Stimulated activated naive CD4-positive, alpha-beta T cell (primary cell): ENCODE data around the gene NPC2.
"Not testable (repeated sequence)": the region's sequence is repeated elsewhere in the genome, so short reads cannot be mapped to it uniquely, and the experiment has no call there.

Experiments
- DNase-seq, 6 experiments: peaks; one replicate each; lab custom pipeline; 2025; lab: John Stamatoyannopoulos, UW

The NPC2 gene

DNA sequence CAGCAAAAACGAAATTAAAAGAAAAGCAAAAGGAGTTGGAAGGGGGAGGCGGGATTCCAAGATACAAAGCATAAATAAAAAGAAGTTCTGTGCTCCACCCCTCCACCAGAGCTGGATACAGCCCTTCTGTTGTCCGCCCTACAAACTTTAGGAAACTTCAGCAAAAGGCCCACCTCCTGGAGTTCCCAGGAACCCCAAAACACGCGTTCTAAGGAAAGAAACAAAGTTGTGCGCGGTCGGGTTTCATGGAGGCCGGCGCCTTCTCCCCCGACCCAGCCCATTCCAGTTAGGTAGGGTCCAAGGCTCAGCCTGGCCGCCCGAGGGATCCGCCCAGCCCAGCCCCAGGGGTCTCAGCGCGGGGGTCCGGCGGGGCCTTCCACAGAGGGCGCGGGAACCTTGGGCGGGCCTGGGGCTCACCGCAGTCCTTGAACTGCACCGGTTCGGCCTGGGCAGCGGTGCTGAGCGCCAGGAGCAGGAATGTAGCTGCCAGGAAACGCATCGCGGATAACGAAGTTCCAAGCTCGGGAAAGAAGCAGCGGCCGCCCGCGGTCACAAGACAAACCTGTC, at the start of gene NPC2:
Gene NPC2 (minus strand): TSS at position 530 of the 567 bp plus-strand sequence. CDS start 31 bp downstream, at position 499.
- peak in 1 of 6 experiments; percentile 39 for DNase-seq

DNA sequence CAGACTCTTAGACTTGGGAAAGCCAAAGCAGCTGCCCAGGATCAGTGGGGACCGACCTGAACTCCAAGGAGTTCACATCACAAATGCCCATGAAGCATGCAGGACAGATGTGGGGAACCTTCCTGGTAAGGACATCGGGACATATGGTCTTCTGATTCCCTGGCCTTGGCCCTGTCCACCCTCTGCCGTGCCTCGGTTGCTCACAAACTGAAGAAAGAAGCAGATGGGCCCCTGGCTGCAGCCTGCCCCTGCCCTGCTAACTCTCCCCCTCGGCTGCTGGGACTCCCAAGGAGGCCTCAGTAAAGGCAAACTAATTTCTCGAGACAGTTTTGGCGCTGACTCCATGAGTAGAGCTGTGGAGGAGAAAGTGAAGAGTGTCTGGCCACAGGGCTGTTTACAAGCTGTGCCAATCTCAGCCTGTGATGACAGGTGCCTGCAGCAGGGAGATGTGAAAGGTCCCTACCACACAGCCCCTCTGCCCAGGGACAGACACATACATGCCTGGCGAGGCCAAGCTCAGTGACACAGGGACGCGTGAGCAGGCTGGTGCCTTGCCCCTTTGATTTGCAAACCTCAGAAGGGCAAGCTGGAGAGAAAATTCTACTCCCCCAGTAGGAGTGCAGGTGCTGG, 49.1 kb upstream of the NPC2 start:
- DNase-seq: no peak

DNA sequence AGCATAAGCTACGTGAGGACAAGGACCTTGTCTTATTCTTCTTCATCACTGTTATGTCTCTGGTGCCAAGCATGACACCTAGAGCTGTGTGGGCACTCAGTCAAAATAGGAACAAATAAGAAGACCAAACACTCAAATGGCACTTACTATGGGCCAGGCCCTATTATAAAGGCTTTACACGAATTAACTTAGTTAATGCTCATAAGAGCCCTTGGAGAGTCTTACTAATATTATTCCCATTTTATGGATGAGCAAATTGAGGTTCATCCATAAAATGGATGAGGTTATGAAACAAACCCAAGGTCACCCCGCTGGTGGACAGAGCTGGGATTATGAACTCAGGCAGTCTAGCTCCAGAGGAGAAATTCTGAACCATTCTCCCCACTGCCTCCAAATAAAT, 48.1 kb upstream of the NPC2 start:
- DNase-seq: no peak

DNA sequence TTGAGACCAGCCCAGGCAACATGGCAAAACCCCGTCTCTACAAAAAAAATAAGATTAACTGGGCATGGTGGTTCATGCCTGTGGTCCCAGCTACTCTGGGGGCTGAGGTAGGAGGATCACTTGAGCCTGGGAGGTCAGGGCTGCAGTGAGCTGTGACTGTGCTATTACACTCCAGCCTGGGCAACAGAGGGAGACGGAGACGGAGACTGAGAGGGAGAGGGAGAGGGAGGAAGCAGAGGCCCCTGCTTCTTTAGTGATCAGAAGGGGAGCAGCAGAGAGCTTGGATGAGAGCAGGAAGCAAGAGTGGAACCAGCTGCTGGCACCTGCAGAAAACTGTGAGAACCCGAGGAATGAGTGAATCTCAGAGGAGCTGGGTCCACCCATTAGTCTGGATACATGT, 46.4 kb upstream of the NPC2 start:
- no peak for DNase-seq

DNA sequence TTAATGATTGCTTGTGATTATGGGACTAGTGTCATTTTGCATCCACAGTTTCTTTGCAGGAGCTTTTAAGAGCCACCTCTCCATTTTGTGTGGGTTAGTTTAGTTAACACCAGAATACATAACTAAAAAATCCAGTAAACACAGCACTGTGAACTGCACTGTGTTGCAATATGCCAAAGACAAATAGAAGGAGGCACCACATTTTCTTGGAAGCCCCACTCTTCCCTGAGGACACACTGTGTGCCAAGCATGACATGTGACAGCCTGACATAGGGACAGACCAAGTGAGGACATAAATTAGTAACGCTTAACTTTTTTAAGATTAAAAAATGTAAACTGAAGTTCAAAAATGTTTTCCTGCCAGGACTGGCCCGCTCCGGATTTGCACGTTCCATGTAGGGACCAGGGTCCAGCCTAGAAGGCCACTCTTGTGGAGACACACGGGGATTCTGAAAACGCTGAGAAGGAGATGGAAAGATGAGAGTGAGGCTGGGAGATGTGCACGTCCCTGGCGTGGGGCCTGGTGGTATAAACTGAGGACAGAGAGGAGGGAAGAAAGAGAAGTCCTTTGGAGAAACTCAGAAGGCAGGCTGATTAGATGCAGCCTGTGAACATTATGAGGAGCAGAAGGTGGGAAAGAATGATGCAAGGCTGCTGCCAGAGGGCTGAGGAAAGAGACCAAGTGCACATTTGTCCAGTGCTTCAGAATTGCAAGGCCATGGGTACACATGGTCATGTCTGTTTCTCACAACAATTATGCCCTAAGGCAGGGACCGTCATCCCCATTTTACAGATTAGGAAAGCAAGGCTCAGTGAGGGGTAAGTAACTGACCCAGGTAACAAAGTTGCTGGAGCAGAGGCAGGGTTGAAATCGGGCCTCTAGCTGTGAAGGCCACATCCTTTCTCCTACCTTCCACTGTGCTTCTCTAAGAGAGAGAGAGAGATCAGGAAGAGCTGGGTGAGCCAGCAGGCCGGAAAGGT, 45.6 kb upstream of the NPC2 start:
- DNase-seq: no peak

DNA sequence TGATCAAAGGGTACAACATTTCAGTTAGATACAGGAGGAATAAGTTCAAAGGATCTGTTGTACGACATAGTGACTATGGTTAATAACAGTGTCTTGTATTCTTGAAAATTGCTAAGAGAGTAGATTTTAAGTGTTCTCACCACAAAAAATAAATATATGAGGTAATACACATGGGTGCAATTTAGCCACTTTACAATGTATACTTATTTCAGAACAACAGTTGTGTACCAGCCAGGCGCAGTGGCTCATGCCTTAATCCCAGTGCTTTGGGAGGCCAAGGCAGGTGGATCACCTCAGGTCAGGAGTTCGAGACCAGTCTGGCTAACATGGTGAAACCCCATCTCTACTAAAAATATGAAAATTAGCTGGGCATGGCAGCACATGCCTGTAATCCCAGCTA, 43.2 kb upstream of the NPC2 start:
- DNase-seq: not testable (repeated sequence)

DNA sequence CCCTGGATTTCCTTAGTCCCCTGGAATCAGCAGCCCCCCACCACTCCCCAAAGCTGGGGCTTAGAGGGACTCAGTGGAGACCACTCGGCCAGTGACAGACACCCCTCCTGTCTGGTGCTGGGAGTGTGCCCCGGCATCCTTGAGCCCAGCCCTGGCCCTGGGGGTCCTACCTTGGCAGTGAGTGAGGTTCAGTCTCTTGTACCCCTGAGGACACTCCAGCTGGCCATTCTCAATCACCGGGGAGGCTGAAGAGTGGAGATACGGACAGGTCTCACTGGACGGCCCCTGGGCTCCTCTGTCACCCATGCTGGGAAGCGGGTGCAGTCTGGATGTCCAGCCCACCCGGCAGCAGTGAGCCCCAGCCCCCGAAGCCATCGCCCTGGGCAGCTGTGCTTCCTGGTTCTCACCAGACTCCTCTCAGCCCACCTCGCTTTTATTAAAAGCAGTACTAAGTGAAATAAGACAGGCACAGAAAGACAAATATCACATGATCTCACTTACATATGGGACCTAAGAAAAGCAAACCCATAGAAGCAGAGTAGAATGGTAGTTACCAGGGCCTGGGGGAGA, 42.7 kb upstream of the NPC2 start:
- DNase-seq: no peak

DNA sequence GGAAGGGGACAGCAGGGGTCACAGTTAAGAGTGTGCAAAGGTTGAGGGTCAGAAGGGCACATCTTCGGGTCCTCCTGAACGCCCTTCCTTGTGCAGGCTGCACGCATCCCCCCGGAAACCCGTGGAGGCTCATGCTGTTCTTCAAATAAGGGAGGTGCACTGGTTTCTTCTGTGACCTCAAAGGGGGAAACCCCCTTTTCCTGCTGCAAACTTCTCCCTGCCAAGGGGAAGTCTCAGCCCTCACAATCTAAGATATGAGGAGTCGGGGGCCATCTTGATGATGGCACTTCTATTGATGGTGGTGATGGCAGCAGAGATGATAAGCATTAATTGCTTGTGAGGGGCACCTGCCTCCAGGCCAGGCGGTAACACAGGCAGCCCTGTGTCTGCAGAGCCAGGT, 40.5 kb upstream of the NPC2 start:
- DNase-seq: no peak

DNA sequence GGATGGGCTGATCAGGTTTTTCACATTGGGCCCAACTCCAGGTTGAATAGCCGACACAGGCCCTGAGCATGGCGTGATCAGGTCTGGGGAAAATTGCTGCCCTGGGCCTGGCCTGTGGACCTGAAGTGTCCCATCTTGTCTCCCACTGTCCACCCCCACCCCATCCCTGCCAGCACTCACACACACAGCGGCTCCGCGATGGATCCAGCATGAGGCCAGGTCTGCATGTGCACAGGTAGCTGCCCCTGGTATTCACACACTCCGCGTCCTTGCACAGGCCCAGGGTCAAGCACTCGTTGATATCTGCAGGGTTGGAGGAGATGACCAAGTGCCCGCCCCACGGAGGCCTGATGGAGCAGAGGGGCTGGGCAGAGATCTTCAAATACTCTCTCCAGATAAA, 39.1 kb upstream of the NPC2 start:
- DNase-seq: no peak

DNA sequence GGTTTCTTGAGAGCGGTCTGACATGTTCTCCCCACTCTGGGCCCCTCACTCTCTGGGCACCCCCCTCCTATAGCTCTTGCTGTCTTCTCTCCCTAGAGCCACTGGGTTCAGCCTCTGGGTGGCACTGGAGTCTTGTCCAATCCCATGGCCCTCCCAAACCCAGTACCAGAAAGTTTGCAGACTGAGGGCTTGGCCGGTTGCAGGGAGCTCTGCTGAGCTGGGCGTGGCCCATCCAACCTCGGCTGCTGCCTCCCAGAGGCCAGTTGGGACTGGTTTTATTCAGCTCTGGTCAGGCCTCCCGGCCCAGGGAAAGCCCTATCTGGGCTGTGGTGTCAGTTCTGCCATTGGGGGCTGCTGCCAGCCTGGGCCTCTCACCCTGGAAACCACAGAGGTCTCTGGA, 38.4 kb upstream of the NPC2 start:
- DNase-seq: no peak

DNA sequence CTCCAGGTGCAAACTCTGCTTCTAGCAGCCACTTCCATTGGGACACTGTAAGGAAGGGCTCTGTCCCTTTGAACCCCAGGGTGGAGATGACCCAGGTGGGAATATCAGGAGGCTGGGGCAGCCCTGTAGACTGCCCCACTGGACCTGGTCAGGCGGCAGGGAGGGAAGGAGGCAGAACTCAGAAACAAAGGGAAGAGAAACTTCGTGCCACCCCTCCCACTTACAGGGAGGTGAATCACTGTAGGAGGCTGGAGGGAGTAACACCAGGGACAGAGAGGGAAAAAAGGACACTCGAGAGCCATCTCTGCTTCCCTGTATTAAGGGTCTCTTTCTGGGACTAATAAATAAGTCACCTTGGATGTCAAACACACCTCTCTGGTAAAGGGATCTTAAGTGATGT, 37.9 kb upstream of the NPC2 start:
- DNase-seq: no peak

DNA sequence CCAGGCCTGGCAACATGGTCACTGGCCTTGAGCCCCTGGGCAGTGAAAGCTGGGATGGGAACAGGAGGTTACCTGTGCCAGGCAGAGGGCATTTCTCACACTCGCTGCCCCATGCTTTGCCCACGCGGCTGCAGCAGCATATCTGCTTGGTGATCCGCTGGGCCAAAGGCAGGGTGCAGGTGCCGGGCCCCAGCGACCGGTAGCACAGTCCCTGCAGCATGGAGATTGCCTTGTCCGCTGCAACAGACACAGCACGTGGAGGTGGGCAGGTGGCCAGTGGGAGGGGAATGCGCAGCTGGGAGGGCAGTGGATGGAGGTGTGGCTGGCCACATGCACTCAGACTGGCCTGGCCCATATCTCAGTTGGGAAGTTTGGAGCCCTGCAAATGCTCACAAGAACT, 35.8 kb upstream of the NPC2 start:
- DNase-seq: no peak

DNA sequence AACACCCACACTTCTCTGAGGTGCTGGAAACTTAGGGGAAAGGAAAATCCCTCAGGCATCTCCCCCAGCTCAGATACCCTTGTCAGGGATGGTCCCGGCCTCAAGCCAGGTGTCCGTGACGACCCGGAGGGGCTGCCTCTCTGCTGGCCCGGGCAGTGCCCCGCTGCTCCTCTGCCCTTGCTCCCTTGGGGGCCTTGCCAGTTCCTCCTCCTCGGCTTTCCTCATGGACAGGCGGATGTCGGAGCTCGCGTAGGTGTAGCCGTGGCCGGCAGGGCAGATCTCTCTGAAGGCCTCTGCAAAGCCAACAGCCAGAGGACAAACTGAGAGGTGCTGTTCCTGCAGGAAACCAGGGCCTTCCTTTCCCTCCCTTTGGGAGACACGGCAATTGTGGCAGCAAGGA, 35.3 kb upstream of the NPC2 start:
- DNase-seq: no peak

DNA sequence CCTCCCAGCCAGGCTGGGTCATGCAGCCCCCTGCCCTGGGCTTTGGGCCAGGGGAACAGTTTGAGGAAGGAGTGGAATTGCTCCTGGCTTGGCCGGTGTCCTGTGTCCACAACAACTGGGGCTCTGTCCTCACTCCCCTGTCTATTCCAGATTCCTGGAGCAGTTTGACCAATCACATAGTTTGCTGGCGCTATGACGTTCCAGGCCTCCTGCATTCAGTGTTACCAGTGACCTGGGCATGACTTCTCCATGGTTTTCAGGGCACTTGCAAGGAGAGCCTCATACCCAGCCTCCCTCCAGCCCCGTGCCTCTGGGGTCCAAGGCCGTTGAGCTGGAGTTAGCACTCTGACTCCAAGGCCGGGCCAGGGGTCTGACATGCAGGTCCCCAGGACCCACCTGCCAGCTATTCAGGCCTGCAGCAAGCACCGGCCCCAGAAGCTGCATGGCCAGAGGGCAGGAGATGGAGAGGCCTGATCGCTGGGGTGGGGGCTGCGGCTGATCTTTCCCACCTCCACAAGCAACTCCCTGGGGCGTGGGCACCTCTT, 34.7 kb upstream of the NPC2 start:
- DNase-seq: no peak

DNA sequence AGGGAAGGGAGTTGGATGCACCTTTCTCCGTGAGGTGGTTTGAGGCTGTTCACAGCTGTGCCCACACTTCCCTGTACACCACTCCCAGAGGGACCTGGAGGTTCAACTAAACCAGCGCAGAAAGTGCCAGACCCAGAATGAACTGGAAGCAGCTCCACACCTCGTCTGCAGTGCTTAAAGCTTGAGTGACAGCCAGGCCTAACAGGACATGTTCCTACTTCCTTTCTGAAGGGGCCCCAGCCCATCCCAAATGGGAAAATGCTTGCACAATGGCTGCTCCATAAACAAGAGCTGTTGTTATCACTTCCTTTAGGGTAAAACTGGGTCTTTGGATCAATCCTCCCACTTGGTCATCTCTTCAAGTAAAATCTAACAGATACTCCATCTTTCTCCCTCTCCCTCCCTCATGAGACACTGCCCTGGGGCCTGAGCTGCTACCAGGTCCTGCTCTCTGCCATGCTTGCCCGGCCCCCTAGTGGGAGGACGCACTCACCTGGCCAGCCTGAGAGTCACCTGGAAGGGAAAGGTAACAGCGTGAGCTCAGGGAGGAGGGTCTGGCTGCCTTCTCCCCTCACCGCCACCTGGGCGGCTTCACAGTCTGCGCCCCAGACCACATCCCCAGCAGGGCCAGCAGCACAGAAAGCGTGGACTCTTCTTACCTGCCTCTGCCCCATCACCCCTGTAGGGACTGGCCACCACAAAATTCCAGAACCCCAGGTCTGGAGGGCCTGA, 33.9 kb upstream of the NPC2 start:
- no peak for DNase-seq

DNA sequence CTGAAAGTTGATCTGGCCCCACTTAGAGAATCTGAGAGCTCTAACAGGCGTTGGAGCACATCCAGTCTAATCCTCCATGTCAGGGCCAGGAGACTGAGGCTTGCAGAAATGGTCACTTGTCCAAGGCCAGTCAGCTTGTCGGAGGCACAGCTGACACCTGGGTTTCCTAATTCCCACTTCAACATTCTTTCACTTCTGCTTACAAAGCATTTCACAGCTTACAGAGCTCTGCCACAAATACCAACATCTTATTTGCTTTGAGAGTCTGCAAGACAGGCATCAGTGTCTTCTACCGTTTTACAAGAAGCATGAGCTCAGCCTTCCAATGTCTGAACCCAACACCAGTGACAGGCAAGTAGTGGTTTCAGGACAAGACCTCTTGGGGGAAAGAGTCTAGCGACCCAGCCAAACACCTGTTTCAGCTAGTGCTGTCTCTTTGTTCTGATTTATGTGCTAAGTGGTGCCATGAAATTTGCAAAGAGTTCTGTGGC, 32.3 kb upstream of the NPC2 start:
- no peak for DNase-seq

DNA sequence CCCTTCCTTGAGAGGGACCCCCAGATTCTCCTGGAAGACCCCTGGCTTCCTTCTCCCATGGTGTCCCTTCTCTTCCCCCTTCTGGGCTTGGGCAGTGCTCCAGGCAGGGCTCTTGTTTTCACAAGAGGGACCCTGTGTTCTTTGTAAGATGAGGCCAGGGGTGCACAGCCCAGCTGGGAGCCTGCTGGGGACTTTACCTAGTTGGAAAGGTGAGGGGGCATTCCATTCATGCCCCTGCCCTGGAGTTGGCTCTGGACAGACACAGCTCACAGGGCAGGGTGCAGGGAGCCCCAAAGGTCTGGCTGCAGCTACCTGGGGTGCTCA, 31.7 kb upstream of the NPC2 start:
- no peak for DNase-seq

DNA sequence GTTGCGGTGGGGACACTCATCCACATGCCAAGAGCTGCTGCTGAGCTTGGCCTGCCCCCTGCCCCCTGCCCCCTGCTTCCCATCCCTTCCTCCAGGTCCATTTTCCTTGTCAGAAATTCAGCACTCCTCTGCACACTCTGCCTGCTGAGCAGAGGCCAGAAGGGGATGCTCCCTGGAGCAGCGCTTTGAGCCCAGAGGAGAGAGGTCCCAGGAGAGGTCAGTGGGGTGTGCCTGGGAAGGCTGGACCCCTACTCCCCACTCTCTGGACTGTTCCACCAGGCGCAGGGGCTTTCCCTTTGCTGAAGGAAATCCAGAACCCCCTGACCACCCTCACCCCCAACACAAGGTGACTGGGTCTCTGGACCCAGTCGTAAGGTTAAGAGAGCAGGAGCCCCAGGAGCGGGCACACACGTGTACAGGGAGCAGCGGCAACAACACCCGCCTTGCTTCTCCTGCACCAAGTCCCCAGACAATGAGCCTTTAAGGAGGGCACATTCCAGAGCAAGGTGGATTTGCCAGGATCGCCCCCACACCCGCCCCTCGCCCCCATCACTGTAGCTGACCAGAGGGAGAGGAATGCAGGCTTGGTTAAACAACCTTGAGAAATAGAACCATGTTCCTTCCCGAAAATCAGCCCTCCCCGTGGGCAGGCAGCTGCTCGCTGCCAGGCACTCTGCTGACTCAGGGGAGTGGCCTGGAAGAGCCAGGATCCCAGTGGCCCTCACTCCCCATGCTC, 31.1 kb upstream of the NPC2 start:
- DNase-seq: no peak

DNA sequence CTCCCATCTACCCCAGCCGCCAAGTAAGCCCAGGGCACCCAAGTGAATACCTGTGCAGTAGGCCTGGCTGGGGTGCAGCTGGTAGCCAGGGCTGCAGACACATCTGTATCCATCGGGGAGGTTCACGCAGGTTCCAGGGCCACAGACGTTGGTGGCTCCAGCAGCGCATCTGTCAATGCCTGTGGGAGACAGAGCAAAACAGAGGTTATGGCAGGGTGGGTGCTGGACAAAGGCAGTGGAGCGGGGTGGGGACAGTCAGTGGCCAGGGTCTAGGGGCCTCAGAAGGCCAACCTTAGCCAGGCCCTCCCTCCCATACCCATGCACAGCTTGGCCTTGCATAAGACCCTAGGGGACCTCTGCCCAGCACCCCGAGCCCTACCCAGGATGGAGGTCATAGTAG, 29.6 kb upstream of the NPC2 start:
- no peak for DNase-seq

DNA sequence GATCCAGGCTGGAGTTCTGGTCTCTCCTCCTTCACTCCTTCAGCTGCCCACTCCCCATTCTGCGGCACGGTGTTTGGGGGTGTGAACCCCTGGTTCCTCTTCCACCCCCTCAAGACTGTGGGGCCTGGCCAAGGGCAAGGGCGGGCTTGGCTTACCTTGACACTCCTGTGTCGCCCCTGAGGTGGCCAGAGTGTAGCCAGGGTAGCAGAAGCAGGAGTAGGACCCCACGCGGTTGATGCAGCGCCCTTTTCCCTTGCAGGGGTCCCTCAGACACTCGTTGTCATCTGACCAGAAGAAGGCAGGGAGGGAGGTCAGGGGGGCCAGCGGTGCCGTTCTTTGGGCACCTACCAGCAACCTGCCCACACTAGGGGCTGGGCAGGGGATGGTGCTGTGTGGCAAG, 28.7 kb upstream of the NPC2 start:
- no peak for DNase-seq
